ENCODE results near the gene PCGF5.

The PCGF5 gene

DNA sequence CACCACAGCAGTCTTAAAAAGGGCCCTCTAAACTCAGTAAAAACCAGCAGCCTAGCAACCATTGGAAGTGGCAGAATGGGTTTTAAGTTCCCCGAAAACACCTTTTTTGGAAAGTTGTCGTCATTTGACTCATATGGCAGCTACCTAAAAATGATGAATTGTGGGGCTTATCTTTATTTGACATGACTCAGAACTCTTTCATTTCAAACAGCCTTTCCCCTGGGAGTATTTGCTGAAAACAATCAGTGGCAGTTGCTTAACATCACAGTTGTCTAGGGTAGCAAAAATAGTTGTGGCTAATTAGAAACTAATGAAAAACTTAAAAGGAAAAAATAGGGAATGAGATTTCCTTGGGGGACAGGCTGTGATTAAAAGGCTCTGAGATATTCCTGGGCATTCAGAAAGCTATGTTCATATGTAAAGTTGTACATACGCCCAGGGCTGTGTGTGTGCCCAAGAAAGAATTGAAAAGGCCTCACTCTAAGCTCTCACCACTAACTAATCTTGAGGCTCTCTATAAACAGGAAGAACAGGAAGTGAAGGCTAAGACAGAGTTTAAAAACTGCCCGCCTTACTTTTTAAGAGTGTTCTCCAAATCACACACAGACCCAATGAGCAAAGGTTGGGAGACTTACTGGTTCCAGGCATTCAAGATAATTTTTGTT, 108.0 kb downstream of the PCGF5 start:
- DNase-seq (ENCODE audit: low read depth): no peak
